IMR-90 (cell line): Measurements from ENCODE around the gene MOXD1. TPM values are rescaled to one million over a fixed set of nuclear protein-coding genes. Genes with fewer than 3 reads are reported as not detected.

ENCODE experiments used
- ATAC-seq: fragments of 200-7000 bp; cut with Tn5 transposase; 2 replicates; pipeline ENCODE4 v1.9.1; 2020; ENCODE audit warnings: low read depth, mild to moderate bottlenecking, moderate library complexity
- BruUV-seq: library from RNA; stranded (reverse); fragments of 400-500 nt; replicated peaks from 2 replicates; lab custom pipeline; 2021; lab: Mats Ljungman, UMichigan
- CTCF ChIA-PET: fragments of 300-600 bp; formaldehyde crosslinking; extraction: SDS; loops from one replicate; lab custom pipeline; 2021; ENCODE audit warnings: antibody characterized with exemption; lab: Yijun Ruan, JAX
- POLR2A ChIA-PET: fragments of 300-600 bp; sonication (Branson Sonifier 250); formaldehyde crosslinking; loops from one replicate; lab custom pipeline; 2022; ENCODE audit warnings: antibody characterized with exemption; ENCODE audit not compliant: unreplicated experiment; lab: Charles Lee
- DNase-seq: peaks from one replicate; pipeline ENCODE4 v3.0.0; 2013
- H2AFZ ChIP-seq: replicated peaks from 2 replicates; pipeline ENCODE3; 2013; ENCODE audit warnings: low read length, mild to moderate bottlenecking; ENCODE audit not compliant: poor library complexity
- H2AK5ac ChIP-seq: 2 replicates; pipeline ENCODE4 v1.6.1; 2013; ENCODE audit warnings: low read depth, low read length, inconsistent platforms
- H2AK9ac ChIP-seq: replicated peaks from 2 replicates; pipeline ENCODE3; 2013; ENCODE audit warnings: mild to moderate bottlenecking, low read depth, low read length, moderate library complexity; ENCODE audit not compliant: poor library complexity
- H2BK120ac ChIP-seq: 2 replicates; pipeline ENCODE4 v1.6.1; 2013; ENCODE audit warnings: low read depth, low read length, inconsistent platforms
- H2BK15ac ChIP-seq: 3 replicates; pipeline ENCODE4 v1.6.1; 2013; ENCODE audit warnings: low read depth, low read length, inconsistent platforms
- H2BK20ac ChIP-seq: 2 replicates; pipeline ENCODE4 v1.6.1; 2013; ENCODE audit warnings: low read depth, mild to moderate bottlenecking, inconsistent platforms, low read length, moderate library complexity
- H2BK5ac ChIP-seq: 2 replicates; pipeline ENCODE4 v1.6.1; 2013; ENCODE audit warnings: mild to moderate bottlenecking, low read depth, low read length, inconsistent platforms; ENCODE audit not compliant: poor library complexity, severe bottlenecking
- H3K14ac ChIP-seq: replicated peaks from 2 replicates; pipeline ENCODE4 v1.6.1; 2013; ENCODE audit warnings: low read depth, low read length, inconsistent platforms
- H3K18ac ChIP-seq: 2 replicates; pipeline ENCODE4 v1.6.1; 2013; ENCODE audit warnings: low read depth, low read length, control low read depth
- H3K23ac ChIP-seq: 2 replicates; pipeline ENCODE4 v1.6.1; 2013; ENCODE audit warnings: low read depth, low read length, inconsistent platforms
- H3K27ac ChIP-seq: 2 replicates; pipeline ENCODE4 v1.5.1; 2013; ENCODE audit warnings: mild to moderate bottlenecking, control low read depth, low read length; ENCODE audit not compliant: insufficient read depth
- H3K27me3 ChIP-seq: 2 replicates; pipeline ENCODE4 v1.6.1; 2013; ENCODE audit warnings: low read length; ENCODE audit not compliant: control insufficient read depth, insufficient read depth
- H3K36me3 ChIP-seq: 2 replicates; pipeline ENCODE4 v1.6.1; 2013; ENCODE audit warnings: low read length, mixed read lengths; ENCODE audit not compliant: control insufficient read depth, insufficient read depth
- H3K4ac ChIP-seq: 2 replicates; pipeline ENCODE4 v1.6.1; 2013; ENCODE audit warnings: low read depth, low read length, inconsistent platforms
- H3K4me1 ChIP-seq: 2 replicates; pipeline ENCODE4 v1.6.1; 2013; ENCODE audit warnings: low read length, mixed read lengths; ENCODE audit not compliant: control insufficient read depth, insufficient read depth
- H3K4me2 ChIP-seq: 2 replicates; pipeline ENCODE4 v1.6.1; 2013; ENCODE audit warnings: low read depth, mild to moderate bottlenecking, control low read depth, low read length, moderate library complexity
- H3K4me3 ChIP-seq: 2 replicates; pipeline ENCODE4 v1.5.1; 2013; ENCODE audit warnings: low read depth, mild to moderate bottlenecking, control low read depth, low read length, moderate library complexity; ENCODE audit not compliant: insufficient read depth
- H3K56ac ChIP-seq: 2 replicates; pipeline ENCODE4 v1.6.1; 2013; ENCODE audit warnings: low read length, inconsistent platforms; ENCODE audit not compliant: insufficient read depth; ENCODE audit errors: extremely low read depth
- H3K79me1 ChIP-seq, 2 experiments: 2 replicates each; pipeline ENCODE4 v1.6.1; 2013; ENCODE audit warnings: low read length in 2 of 2, inconsistent platforms in 1 of 2, low read depth in 1 of 2
- H3K9ac ChIP-seq: 2 replicates; pipeline ENCODE4 v1.6.1; 2013; ENCODE audit warnings: low read depth, low read length, control low read depth
- H3K9me1 ChIP-seq: 2 replicates; pipeline ENCODE4 v1.6.1; 2013; ENCODE audit warnings: low read length, inconsistent platforms; ENCODE audit not compliant: insufficient read depth
- H3K9me3 ChIP-seq: 2 replicates; pipeline ENCODE4 v1.6.1; 2013; ENCODE audit warnings: low read length; ENCODE audit not compliant: control insufficient read depth, insufficient read depth
- H4K20me1 ChIP-seq: 2 replicates; pipeline ENCODE4 v1.6.1; 2013; ENCODE audit warnings: low read length, inconsistent platforms; ENCODE audit not compliant: insufficient read depth
- H4K5ac ChIP-seq: 2 replicates; pipeline ENCODE4 v1.6.1; 2013; ENCODE audit warnings: mild to moderate bottlenecking, low read depth, low read length, control low read depth
- H4K8ac ChIP-seq, 2 experiments: 2 replicates each; pipeline ENCODE4 v1.6.1; 2013; ENCODE audit warnings: low read depth in 2 of 2, low read length in 2 of 2, control low read depth in 1 of 2, inconsistent platforms in 1 of 2
- H4K91ac ChIP-seq: 2 replicates; pipeline ENCODE4 v1.6.1; 2013; ENCODE audit warnings: low read depth, low read length, inconsistent platforms; ENCODE audit not compliant: insufficient read depth
- MAFK ChIP-seq: IDR thresholded peaks from 2 replicates; pipeline ENCODE4 v1.6.1; 2012; ENCODE audit warnings: low read depth, low read length, improper control_type of control experiment
- SMC3 ChIP-seq: fragments of 150-350 bp; IDR thresholded peaks from 2 replicates; pipeline ENCODE4 v1.6.1; 2016; ENCODE audit warnings: low read depth, mild to moderate bottlenecking, antibody characterized with exemption, low read length, moderate library complexity
- WGBS, 2 experiments: methylation state at CpG; one replicate each; pipeline versions ENCODE4 v1.1.5 to v1.1.7; 2013; ENCODE audit warnings: missing lambda C conversion rate in 2 of 2; ENCODE audit not compliant: insufficient read length in 1 of 2; ENCODE audit errors: extremely low coverage in 2 of 2; 5-methylcytosine and 5-hydroxymethylcytosine counted together
- dilution Hi-C: fragments of 300-500 bp; cut with HindIII; formaldehyde crosslinking; loops from one replicate; pipeline ENCODE4 v1.14.3; 2018; ENCODE audit warnings: low sequenced_read_pairs; ENCODE audit not compliant: unreplicated experiment
- in situ Hi-C: fragments of 300-500 bp; cut with MboI; formaldehyde crosslinking; loops from 3 replicates; pipeline ENCODE4 v1.14.3; 2019; ENCODE audit warnings: low sequenced_read_pairs, inconsistent platforms, mixed read lengths
- intact Hi-C: fragments of 100-400 bp; cut with micrococcal nuclease; formaldehyde crosslinking; loops from 2 replicates; pipeline ENCODE4 v1.10.0; 2022
- polyA plus RNA-seq, 3 experiments: library from polyadenylated mRNA; depleted of rRNA; stranded (reverse); fragments of >200 nt; gene quantifications; 2 replicates each; pipeline ENCODE4 v1.2.3, GENCODE V29; 2012; ENCODE audit warnings: low replicate concordance in 1 of 3
- total RNA-seq: library from RNA; depleted of rRNA; stranded (reverse); fragments of >200 nt; gene quantifications from 2 replicates; pipeline ENCODE4 v1.2.3, GENCODE V29; 2012

Gene MOXD1
- total and polyA plus RNA-seq, 2 of the 4 experiments (the other 2 are of a cell fraction), result 10.0 to 19.4 TPM

DNA sequence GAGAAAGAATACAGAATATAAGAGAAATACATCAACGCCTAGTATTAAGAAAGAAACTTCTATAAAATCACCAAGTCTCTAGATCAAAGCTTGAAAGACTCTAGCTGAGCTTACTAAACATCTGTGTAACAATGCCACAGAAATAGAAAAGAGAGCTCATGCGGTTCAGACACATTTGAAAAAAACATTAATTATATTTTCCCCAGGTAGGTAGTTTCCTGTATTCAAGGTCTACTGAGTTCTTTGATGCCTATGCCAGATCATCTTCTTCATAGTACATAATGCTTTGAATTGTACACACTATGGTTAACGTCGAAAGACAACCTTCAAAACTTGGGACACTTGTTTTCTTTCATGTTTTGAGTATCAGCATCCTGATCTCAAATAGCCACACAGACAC, 11.3 kb downstream of the MOXD1 start:
- no peaks in the 10 kb centered on the region for H3K9me3 ChIP-seq
- no TSS peak for BruUV-seq
- H2AK9ac ChIP-seq, result no peak overlapping the region
- no peak overlapping the region for H2AFZ ChIP-seq
- peak overlapping the region; percentile 52; the same call in 1 of the 2 replicates for H3K14ac ChIP-seq
- in situ Hi-C loops, result no loop called here
- no peaks in the 10 kb centered on the region for H3K27me3 ChIP-seq
- H3K4me3 ChIP-seq, result no peak overlapping the region
- peak overlapping the region; percentile 83 for H2BK5ac ChIP-seq
- WGBS, 2 experiments, result no CpG with 5 or more reads among the region's 4 CpGs
- CTCF ChIA-PET, result no interaction called here
- H4K8ac ChIP-seq, result peak overlapping the region in 1 of 2 experiments; percentile 63; a peak in 1 of 4 replicates
- H2BK120ac ChIP-seq, result peak overlapping the region; percentile 78; the same call in 1 of the 2 replicates
- H2AK5ac ChIP-seq, result peak overlapping the region; percentile 32; the same call in 1 of the 2 replicates
- no peak overlapping the region for H3K9ac ChIP-seq
- peak overlapping the region; percentile 22; the same call in 2 of the 3 replicates for H2BK15ac ChIP-seq
- no peak overlapping the region for H3K56ac ChIP-seq
- H3K9me1 ChIP-seq, result peaks cover 4% of the 10 kb centered on the region; the same call in 1 of the 2 replicates
- H3K23ac ChIP-seq, result peak overlapping the region; percentile 36; the same call in 1 of the 2 replicates
- no peak for ATAC-seq
- peak overlapping the region; percentile 37; the same call in 1 of the 2 replicates for H3K4ac ChIP-seq
- H3K4me1 ChIP-seq, result peaks cover 14% of the 10 kb centered on the region
- POLR2A ChIA-PET, result no interaction called here
- peak overlapping the region; percentile 62; the same call in 1 of the 2 replicates for H4K5ac ChIP-seq
- H3K18ac ChIP-seq, result peak overlapping the region; percentile 67; the same call in 1 of the 2 replicates
- H3K36me3 ChIP-seq, result no peaks in the 10 kb centered on the region
- peaks cover 13 to 30% of the 10 kb centered on the region in 2 experiments; a peak in 3 of 4 replicates for H3K79me1 ChIP-seq
- H3K4me2 ChIP-seq, result peak overlapping the region; percentile 40; the same call in 1 of the 2 replicates
- no peak for DNase-seq
- H2BK20ac ChIP-seq, result peak overlapping the region; percentile 43; the same call in 1 of the 2 replicates
- H4K91ac ChIP-seq, result no peak overlapping the region
- TF ChIP-seq SMC3, result no peak
- no peak for TF ChIP-seq MAFK
- no peak overlapping the region for H3K27ac ChIP-seq
- dilution Hi-C loops, result no loop called here
- H4K20me1 ChIP-seq, result no peaks in the 10 kb centered on the region
- intact Hi-C loops, result loop anchor here (2.0 kb wide), 1 partner anchor 89 kb away; no protein-coding TSS in a partner anchor
